OCI-M2 (cell line): ENCODE measurements around the gene NKX2-3.
A peak's percentile ranks its signal among the peaks of the same experiment; 100 is the strongest.

ENCODE experiments used
- DNase-seq: peaks from one replicate; lab custom pipeline; 2025; ENCODE audit not compliant: unreplicated experiment; lab: John Stamatoyannopoulos, UW

The NKX2-3 gene

GRCh38 chr10:99537989-99538917 is 5.5 kb downstream of the NKX2-3 start:
- no peak for DNase-seq

- no peak for DNase-seq
Measured at GRCh38 chr10:99539120-99539519, 6.4 kb downstream of the NKX2-3 start.

- DNase-seq: no peak
Measured at GRCh38 chr10:99539820-99540219, 7.1 kb downstream of the NKX2-3 start.

GRCh38 chr10:99540306-99540656 is 7.5 kb downstream of the NKX2-3 start:
- no peak for DNase-seq

GRCh38 chr10:99540657-99541531 is 8.2 kb downstream of the NKX2-3 start:
- no peak for DNase-seq

- DNase-seq: no peak
Measured at GRCh38 chr10:99544322-99544721, 11.6 kb downstream of the NKX2-3 start.

- DNase-seq: no peak
Measured at GRCh38 chr10:99548041-99548530, 15.3 kb downstream of the NKX2-3 start.

GRCh38 chr10:99551158-99551557 is 18.4 kb downstream of the NKX2-3 start:
- no peak for DNase-seq

- DNase-seq: no peak
Measured at GRCh38 chr10:99551616-99552015, 18.9 kb downstream of the NKX2-3 start.

- DNase-seq: no peak
Measured at GRCh38 chr10:99555371-99555770, 22.6 kb downstream of the NKX2-3 start.

- no peak for DNase-seq
Measured at GRCh38 chr10:99555825-99556523, 23.2 kb downstream of the NKX2-3 start.

GRCh38 chr10:99557044-99557443 is 24.3 kb downstream of the NKX2-3 start:
- DNase-seq: no peak

- no peak for DNase-seq
Measured at GRCh38 chr10:99558708-99559107, 26.0 kb downstream of the NKX2-3 start.

GRCh38 chr10:99560277-99561126 is 27.8 kb downstream of the NKX2-3 start:
- DNase-seq: peak; percentile 58

- DNase-seq: no peak
Measured at GRCh38 chr10:99562631-99563030, 29.9 kb downstream of the NKX2-3 start.

- DNase-seq: no peak
Measured at GRCh38 chr10:99564361-99564760, 31.6 kb downstream of the NKX2-3 start.

- DNase-seq: no peak
Measured at GRCh38 chr10:99565166-99565565, 32.4 kb downstream of the NKX2-3 start.

- DNase-seq: no peak
Measured at GRCh38 chr10:99569253-99569939, 36.7 kb downstream of the NKX2-3 start.

GRCh38 chr10:99569961-99570360 is 37.2 kb downstream of the NKX2-3 start:
- DNase-seq: no peak

GRCh38 chr10:99571816-99572215 is 39.1 kb downstream of the NKX2-3 start:
- DNase-seq: no peak
